ENCODE measurements around the gene FFAR4. TPM values are rescaled to one million over a fixed set of nuclear protein-coding genes. Genes with fewer than 3 reads are reported as not detected.

Gene FFAR4
- total and polyA plus RNA-seq, 2 donors (not counting 3 experiments of a cell fraction or from before 2014, with no cell fraction given), result not detected

DNA sequence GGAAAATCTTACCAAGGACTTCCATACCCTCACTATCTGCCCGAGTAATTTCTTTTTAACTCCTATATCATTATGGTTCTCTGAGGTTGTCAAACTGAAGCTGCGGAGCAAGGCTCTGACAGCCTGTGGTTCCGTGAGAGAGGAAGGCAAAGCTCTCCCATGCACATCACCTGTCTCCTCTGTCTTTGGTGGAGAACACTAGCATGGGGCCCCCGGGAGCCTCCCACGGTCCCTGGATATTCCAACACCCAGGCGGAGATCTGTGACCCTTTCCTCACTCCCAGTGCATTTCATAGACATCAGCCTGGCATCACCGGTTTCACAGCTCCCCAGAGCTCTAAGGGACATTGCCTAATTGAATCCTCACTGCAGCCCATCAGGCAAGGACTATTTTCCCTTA, 24.2 kb downstream of the FFAR4 start:
- no peaks in the 10 kb centered on the region for H3K79me2 ChIP-seq (ENCODE audit: control insufficient read depth, insufficient read depth, low read length)
- dilution Hi-C loops (cut with MboI; ENCODE audit: extremely low pct_ligation_motif_present, low sequenced_read_pairs), result no loop called here

DNA sequence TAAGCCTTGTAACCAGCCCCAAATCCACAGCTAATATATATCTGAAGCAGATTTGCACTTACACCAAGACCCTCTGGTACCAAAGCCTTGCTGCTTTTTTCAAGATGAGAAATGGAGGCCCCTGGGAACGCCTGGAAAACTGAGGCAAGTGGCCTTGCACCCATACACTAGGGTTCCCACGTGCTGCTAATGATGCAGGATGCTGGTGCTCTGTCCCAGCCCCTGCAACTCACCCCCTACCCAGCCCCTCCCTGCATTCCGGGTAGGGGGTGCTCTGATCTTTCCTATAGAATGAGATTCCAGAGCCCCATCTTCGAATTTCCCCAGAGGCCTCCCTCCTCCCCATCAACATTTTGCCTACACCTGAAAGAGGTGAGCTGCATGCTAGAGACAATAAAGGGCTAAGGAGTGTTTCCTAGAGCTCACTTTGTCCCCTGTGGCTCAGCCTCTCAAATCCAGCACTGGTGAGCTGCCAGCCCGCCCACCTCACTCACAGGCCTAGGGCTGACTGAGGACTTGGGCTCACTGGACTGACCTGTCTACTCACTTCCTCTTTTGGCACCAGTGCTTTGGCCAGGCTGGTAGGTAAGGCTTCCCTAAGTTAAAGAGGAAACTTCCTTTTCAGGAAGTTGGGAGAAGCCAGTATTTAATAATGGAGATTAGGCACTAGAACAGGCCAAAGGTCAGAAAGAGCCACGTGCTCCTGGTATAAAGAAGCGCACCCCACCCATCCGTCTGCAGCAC, 24.8 kb downstream of the FFAR4 start:
- H2AFZ ChIP-seq (ENCODE audit: low read depth, low read length), result no peak overlapping the region
- H3K9ac ChIP-seq (replicated peaks; ENCODE audit: extremely low read depth, insufficient read depth, low read length), result no peak overlapping the region
- dilution Hi-C loops (cut with MboI; ENCODE audit: extremely low pct_ligation_motif_present, low sequenced_read_pairs), result no loop called here
- no peaks in the 10 kb centered on the region for H3K27me3 ChIP-seq (ENCODE audit: control insufficient read depth in 2 of 2, insufficient read depth in 2 of 2, low read length in 2 of 2)
- no peak overlapping the region for H3K4me3 ChIP-seq (replicated peaks in 1 of 3; ENCODE audit: insufficient read depth in 1 of 3, low read depth in 1 of 3, low read length in 3 of 3)
- H3K36me3 ChIP-seq (ENCODE audit: control insufficient read depth in 2 of 2, extremely low read depth in 1 of 2, insufficient read depth in 2 of 2, low read length in 2 of 2), result no peaks in the 10 kb centered on the region
- POLR2A ChIA-PET, result no interaction called here
- H3K27ac ChIP-seq (ENCODE audit: insufficient read depth, low read depth, low read length), result no peak overlapping the region
- intact Hi-C loops (cut with micrococcal nuclease), result no loop called here
- CTCF ChIA-PET, result interaction anchor here (1.9 kb wide), 1 partner anchor 36 kb away, joined by 7 read pairs; no protein-coding TSS in a partner anchor
- no peaks in the 10 kb centered on the region for H4K20me1 ChIP-seq (replicated peaks; ENCODE audit: control insufficient read depth, extremely low read depth, insufficient read depth, low read length)
- TF ChIP-seq GATA2 (IDR thresholded peaks at IDR 0.05; ENCODE audit: insufficient read depth, insufficient read length, low read depth, low read length), result no peak
- TF ChIP-seq POLR2A (IDR thresholded peaks at IDR 0.05; ENCODE audit: low read depth, low read length), result no peak
- no peak for TF ChIP-seq POLR2AphosphoS5 (IDR thresholded peaks at IDR 0.05; ENCODE audit: insufficient read depth, low read depth, low read length)
- TF ChIP-seq, protein P1, sequence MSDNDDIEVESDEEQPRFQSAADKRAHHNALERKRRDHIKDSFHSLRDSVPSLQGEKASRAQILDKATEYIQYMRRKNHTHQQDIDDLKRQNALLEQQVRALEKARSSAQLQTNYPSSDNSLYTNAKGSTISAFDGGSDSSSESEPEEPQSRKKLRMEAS (IDR thresholded peaks at IDR 0.05; ENCODE audit: insufficient read depth, insufficient read length), result no peak
- TF ChIP-seq EZH2 (IDR thresholded peaks at IDR 0.05; ENCODE audit: borderline replicate concordance, low read depth, low read length, severe bottlenecking), result no peak
- no peak for TF ChIP-seq MYC (IDR thresholded peaks at IDR 0.05; ENCODE audit: low read depth, low read length)
- no peak for TF ChIP-seq FOS (IDR thresholded peaks at IDR 0.05; ENCODE audit: borderline replicate concordance, insufficient read depth, low read length)
- no peaks in the 10 kb centered on the region for H3K9me3 ChIP-seq (replicated peaks; ENCODE audit: control insufficient read depth, insufficient read depth, low read length)
- H3K4me2 ChIP-seq (ENCODE audit: insufficient read depth, low read length), result no peak overlapping the region
- no TSS peak for BruUV-seq (replicated peaks)
- no peaks in the 10 kb centered on the region for H3K79me2 ChIP-seq (ENCODE audit: control insufficient read depth, insufficient read depth, low read length)
- DNase-seq (ENCODE audit: low read depth, low spot score) (no peak), FAIRE-seq (no peak)
- H3K4me1 ChIP-seq (ENCODE audit: control insufficient read depth, extremely low read depth, insufficient read depth, low read length), result no peaks in the 10 kb centered on the region
- H3K9me1 ChIP-seq (replicated peaks; ENCODE audit: control insufficient read depth, extremely low read depth, insufficient read depth, low read length), result no peaks in the 10 kb centered on the region

More for the DNA sequence above, 24.2 kb downstream of the FFAR4 start:
- Histone ChIP-seq H3K36me3 (ENCODE audit: control insufficient read depth in 2 of 2, extremely low read depth in 1 of 2, insufficient read depth in 2 of 2, low read length in 2 of 2) (no peaks in the 10 kb centered on the region), H3K27me3 (ENCODE audit: control insufficient read depth in 2 of 2, insufficient read depth in 2 of 2, low read length in 2 of 2) (no peaks in the 10 kb centered on the region), H3K4me2 (ENCODE audit: insufficient read depth, low read length) (no peak overlapping the region), H3K9me3 (replicated peaks; ENCODE audit: control insufficient read depth, insufficient read depth, low read length) (no peaks in the 10 kb centered on the region), H4K20me1 (replicated peaks; ENCODE audit: control insufficient read depth, extremely low read depth, insufficient read depth, low read length) (no peaks in the 10 kb centered on the region), H3K4me3 (replicated peaks in 1 of 3; ENCODE audit: insufficient read depth in 1 of 3, low read depth in 1 of 3, low read length in 3 of 3) (no peak overlapping the region), H2AFZ (ENCODE audit: low read depth, low read length) (no peak overlapping the region), H3K9ac (replicated peaks; ENCODE audit: extremely low read depth, insufficient read depth, low read length) (no peak overlapping the region), H3K9me1 (replicated peaks; ENCODE audit: control insufficient read depth, extremely low read depth, insufficient read depth, low read length) (no peaks in the 10 kb centered on the region), H3K4me1 (ENCODE audit: control insufficient read depth, extremely low read depth, insufficient read depth, low read length) (no peaks in the 10 kb centered on the region), H3K27ac (ENCODE audit: insufficient read depth, low read depth, low read length) (no peak overlapping the region)
- intact Hi-C loops (cut with micrococcal nuclease), result no loop called here
- ChIA-PET POLR2A (no interaction called here), CTCF (interaction anchor here (1.9 kb wide), 1 partner anchor 36 kb away, joined by 7 read pairs; no protein-coding TSS in a partner anchor)
- TF ChIP-seq FOS (IDR thresholded peaks at IDR 0.05; ENCODE audit: borderline replicate concordance, insufficient read depth, low read length), result no peak
- TF ChIP-seq JUN (IDR thresholded peaks at IDR 0.05; ENCODE audit: borderline replicate concordance, insufficient read depth, insufficient read length, low read depth), result no peak
- no peak for FAIRE-seq
- no peak for DNase-seq (ENCODE audit: low read depth, low spot score)
- no TSS peak for BruUV-seq (replicated peaks)
